Aorta (tissue), 5 donors: ENCODE results near the gene CHKB. TPM values are rescaled to one million over a fixed set of nuclear protein-coding genes. Genes with fewer than 3 reads are reported as not detected.
A peak's percentile ranks its signal among the peaks of the same experiment; 100 is the strongest.

Experiments used
- ATAC-seq: fragments of 200-7000 bp; cut with Tn5 transposase; one replicate; pipeline ENCODE4 v1.9.1; 2022; ENCODE audit warnings: moderate library complexity; ENCODE audit not compliant: low FRiP score
- DNase-seq, 2 donors: peaks; one replicate each; pipeline ENCODE4 v3.0.0-alpha.2; 2020
- H3K27ac ChIP-seq, 2 donors: one replicate each; pipeline ENCODE4 v1.5.1; 2013; ENCODE audit warnings: low read length in 2 of 2, mild to moderate bottlenecking in 2 of 2, moderate library complexity in 2 of 2, control low read depth in 1 of 2, inconsistent platforms in 1 of 2, low read depth in 1 of 2
- H3K27me3 ChIP-seq, 2 donors: one replicate each; pipeline ENCODE4 v1.6.1; 2013; ENCODE audit warnings: control low read depth in 1 of 2, low read length in 1 of 2, mild to moderate bottlenecking in 1 of 2, moderate library complexity in 1 of 2; ENCODE audit not compliant: insufficient read depth in 2 of 2, control insufficient read depth in 1 of 2
- H3K36me3 ChIP-seq, 2 donors: one replicate each; pipeline ENCODE4 v1.6.1; 2013; ENCODE audit warnings: control low read depth in 1 of 2, low read length in 1 of 2, mild to moderate bottlenecking in 1 of 2; ENCODE audit not compliant: insufficient read depth in 2 of 2, control insufficient read depth in 1 of 2
- H3K4me1 ChIP-seq, 2 donors: one replicate each; pipeline ENCODE4 v1.6.1; 2013; ENCODE audit warnings: low read length in 2 of 2, control low read depth in 1 of 2, mild to moderate bottlenecking in 1 of 2, moderate library complexity in 1 of 2; ENCODE audit not compliant: insufficient read depth in 2 of 2, control insufficient read depth in 1 of 2
- H3K4me3 ChIP-seq, 2 donors: one replicate each; pipeline ENCODE4 v1.5.1; 2013; ENCODE audit warnings: low read length in 2 of 2, control low read depth in 1 of 2, mild to moderate bottlenecking in 1 of 2
- H3K9me3 ChIP-seq: one replicate; pipeline ENCODE4 v1.6.1; 2013; ENCODE audit warnings: mild to moderate bottlenecking, low read length; ENCODE audit not compliant: control insufficient read depth
- WGBS, 2 donors: extraction: QIAGEN DNeasy Blood & Tissue Kit; methylation state at CpG; one replicate each; pipeline ENCODE4 v1.1.7; 2013; 5-methylcytosine and 5-hydroxymethylcytosine counted together
- intact Hi-C, 2 donors: fragments of 100-400 bp; cut with DNase I; formaldehyde crosslinking; loops; one replicate each; pipeline versions ENCODE4 v1.14.2 to v1.15.0; 2022
- polyA plus RNA-seq, 2 donors: library from polyadenylated mRNA; stranded (reverse); fragments of 200-250 nt; gene quantifications; one replicate each; pipeline ENCODE4 v1.2.3, GENCODE V29; 2013
- total RNA-seq, 2 donors: library from RNA; stranded (reverse); fragmentation: NEBNext Ultra II Directional; extraction: Animal tissue kit (Norgen Biotek cat#: 25700); gene quantifications; one replicate each; pipeline ENCODE4 v1.2.1, GENCODE V29; 2021
- donor health status: healthy with polysubstance abuse.
- donor health status: Bipolar disorder and iron deficiency.
- donor health status: DM: no; HTN: no; CAD: no.
- donor health status: DM: no; HTN: no; CAD: no.
- donor health status: DM: yes; HTN: yes; CAD: no.

Gene CHKB
- total and polyA plus RNA-seq, 4 donors = 28.4 to 544 (median 57.7) TPM

GRCh38 chr22:50579752-50580151 is 2.9 kb downstream of the CHKB start:
- 92 to 96% methylated on average over 4 of the region's 4 CpGs for WGBS, 2 donors
- Histone ChIP-seq H3K27me3 (no peaks in the 10 kb centered on the region), H3K4me1 (no peaks in the 10 kb centered on the region), H3K4me3 (no peak overlapping the region), H3K27ac (no peak overlapping the region), H3K9me3 (no peaks in the 10 kb centered on the region), H3K36me3 (no peaks in the 10 kb centered on the region)
- intact Hi-C loops = no loop called here
- DNase-seq = peak in 1 of 2 donors; percentile 19
- ATAC-seq = no peak

- Histone ChIP-seq H3K4me1 (no peaks in the 10 kb centered on the region), H3K9me3 (no peaks in the 10 kb centered on the region), H3K27ac (no peak overlapping the region), H3K36me3 (no peaks in the 10 kb centered on the region), H3K27me3 (no peaks in the 10 kb centered on the region), H3K4me3 (no peak overlapping the region)
- no peak for ATAC-seq
- WGBS, 2 donors = 58 to 64% methylated on average over 8 of the region's 8 CpGs
- peak in 1 of 2 donors; percentile 61 for DNase-seq
- intact Hi-C loops = no loop called here
Observed at GRCh38 chr22:50578776-50579310, 3.8 kb downstream of the CHKB start.

- 7 to 9% methylated on average over 34 to 63 of the region's 63 CpGs for WGBS, 2 donors
- H3K4me1 ChIP-seq = no peaks in the 10 kb centered on the region
- intact Hi-C loops = no loop called here
- ATAC-seq (no peak), DNase-seq (peak; percentile 49 to 79)
- no peak within 1 kb of the TSS for H3K4me3 ChIP-seq
- no peak within 1 kb of the TSS for H3K27ac ChIP-seq
- no peaks in the 10 kb centered on the region for H3K36me3 ChIP-seq
- H3K27me3 ChIP-seq = no peaks in the 10 kb centered on the region
- H3K9me3 ChIP-seq = no peaks in the 10 kb centered on the region
Observed at GRCh38 chr22:50577987-50578775, 4.5 kb downstream of the CHKB start, which contains the start of gene CPT1B. Gene CPT1B, minus strand, starts transcription at chr22:50578427. Its CDS starts 512 bp downstream, at chr22:50577915.

GRCh38 chr22:50577697-50577986 is 5.0 kb downstream of the CHKB start:
- H3K9me3 ChIP-seq = no peaks in the 10 kb centered on the region
- no peak overlapping the region for H3K27ac ChIP-seq
- ATAC-seq (no peak), DNase-seq (peak; percentile 46 to 72)
- no peak overlapping the region for H3K4me3 ChIP-seq
- no peaks in the 10 kb centered on the region for H3K36me3 ChIP-seq
- no peaks in the 10 kb centered on the region for H3K27me3 ChIP-seq
- 33 to 35% methylated on average over 23 of the region's 23 CpGs for WGBS, 2 donors
- intact Hi-C loops = no loop called here
- H3K4me1 ChIP-seq = no peaks in the 10 kb centered on the region

GRCh38 chr22:50576806-50577696 is 5.6 kb downstream of the CHKB start:
- H3K27me3 ChIP-seq = no peaks in the 10 kb centered on the region
- WGBS, 2 donors = 84 to 87% methylated on average over 18 of the region's 18 CpGs
- intact Hi-C loops = no loop called here
- no peaks in the 10 kb centered on the region for H3K9me3 ChIP-seq
- H3K27ac ChIP-seq = no peak overlapping the region
- H3K36me3 ChIP-seq = no peaks in the 10 kb centered on the region
- no peak overlapping the region for H3K4me3 ChIP-seq
- no peaks in the 10 kb centered on the region for H3K4me1 ChIP-seq
- ATAC-seq (no peak), DNase-seq (peak; percentile 32 to 57)

- DNase-seq (peak; percentile 16 to 37), ATAC-seq (no peak)
- no peaks in the 10 kb centered on the region for H3K4me1 ChIP-seq
- H3K36me3 ChIP-seq = no peaks in the 10 kb centered on the region
- WGBS, 2 donors = 71 to 76% methylated on average over 5 of the region's 5 CpGs
- H3K4me3 ChIP-seq = no peak overlapping the region
- no peaks in the 10 kb centered on the region for H3K9me3 ChIP-seq
- no peak overlapping the region for H3K27ac ChIP-seq
- no peaks in the 10 kb centered on the region for H3K27me3 ChIP-seq
- intact Hi-C loops = no loop called here
Observed at GRCh38 chr22:50576070-50576469, 6.6 kb downstream of the CHKB start.

- peak in 1 of 2 donors; percentile 26 for DNase-seq
- no peaks in the 10 kb centered on the region for H3K4me1 ChIP-seq
- ATAC-seq = no peak
- intact Hi-C loops = no loop called here
- no peaks in the 10 kb centered on the region for H3K36me3 ChIP-seq
- no peaks in the 10 kb centered on the region for H3K27me3 ChIP-seq
- 84% methylated on average over 8 of the region's 8 CpGs for WGBS, 2 donors
- no peak overlapping the region for H3K4me3 ChIP-seq
- H3K27ac ChIP-seq = no peak overlapping the region
- H3K9me3 ChIP-seq = no peaks in the 10 kb centered on the region
Observed at GRCh38 chr22:50575426-50575941, 7.2 kb downstream of the CHKB start.

- no peaks in the 10 kb centered on the region for H3K4me1 ChIP-seq
- no peak overlapping the region for H3K4me3 ChIP-seq
Observed at GRCh38 chr22:50574383-50574755, 8.3 kb downstream of the CHKB start.

More at GRCh38 chr22:50574383-50574755, 8.3 kb downstream of the CHKB start:
- no peak overlapping the region for H3K27ac ChIP-seq
- intact Hi-C loops = no loop called here
- no peaks in the 10 kb centered on the region for H3K27me3 ChIP-seq
- DNase-seq = peak in 1 of 2 donors; percentile 24
- H3K9me3 ChIP-seq = no peaks in the 10 kb centered on the region
- WGBS, 2 donors = 94% methylated on average over 11 of the region's 11 CpGs
- ATAC-seq = no peak
- H3K36me3 ChIP-seq = no peaks in the 10 kb centered on the region
